Stimulated activated CD8-positive, alpha-beta memory T cell treated with anti-CD3 and anti-CD28 coated beads, Interleukin-2, amount 100 ng/mL, for 48 hours (primary cell): ENCODE results near the gene RNF4.
A peak's percentile ranks its signal among the peaks of the same experiment; 100 is the strongest.

ENCODE experiments used
- DNase-seq, 2 donors: peaks; one replicate each; pipeline ENCODE4 v3.0.0-alpha.2; 2020; ENCODE audit warnings: low read depth in 2 of 2

The RNF4 gene

GRCh38 chr4:2437475-2438215 is 31.3 kb upstream of the RNF4 start:
- DNase-seq, result no peak

- no peak for DNase-seq
Observed at GRCh38 chr4:2438822-2439718, 29.8 kb upstream of the RNF4 start.

GRCh38 chr4:2441393-2442174 is 27.3 kb upstream of the RNF4 start:
- DNase-seq, result peak; percentile 74 to 81

- DNase-seq, result no peak
Observed at GRCh38 chr4:2442175-2442993, 26.5 kb upstream of the RNF4 start.

- no peak for DNase-seq
Observed at GRCh38 chr4:2443061-2443730, 25.7 kb upstream of the RNF4 start.

- no peak for DNase-seq
Observed at GRCh38 chr4:2443956-2444740, 24.8 kb upstream of the RNF4 start.

GRCh38 chr4:2445130-2445529 is 23.8 kb upstream of the RNF4 start:
- DNase-seq, result no peak

- DNase-seq, result no peak
Observed at GRCh38 chr4:2445571-2445970, 23.3 kb upstream of the RNF4 start.

- DNase-seq, result no peak
Observed at GRCh38 chr4:2446656-2447564, 22.0 kb upstream of the RNF4 start.

- no peak for DNase-seq
Observed at GRCh38 chr4:2448589-2448988, 20.3 kb upstream of the RNF4 start.

GRCh38 chr4:2449051-2449450 is 19.9 kb upstream of the RNF4 start:
- no peak for DNase-seq

- no peak for DNase-seq
Observed at GRCh38 chr4:2449511-2450392, 19.2 kb upstream of the RNF4 start.

GRCh38 chr4:2450394-2451035 is 18.4 kb upstream of the RNF4 start:
- no peak for DNase-seq

GRCh38 chr4:2451036-2451520 is 17.8 kb upstream of the RNF4 start:
- DNase-seq, result no peak

GRCh38 chr4:2451821-2452785 is 16.8 kb upstream of the RNF4 start:
- no peak for DNase-seq
